ENCODE measurements around the gene BBS9. TPM values are rescaled to one million over a fixed set of nuclear protein-coding genes. Genes with fewer than 3 reads are reported as not detected.

Gene BBS9
- total and polyA plus RNA-seq, 2 experiments from 2014 or later: 27.2 to 66.1 TPM

DNA sequence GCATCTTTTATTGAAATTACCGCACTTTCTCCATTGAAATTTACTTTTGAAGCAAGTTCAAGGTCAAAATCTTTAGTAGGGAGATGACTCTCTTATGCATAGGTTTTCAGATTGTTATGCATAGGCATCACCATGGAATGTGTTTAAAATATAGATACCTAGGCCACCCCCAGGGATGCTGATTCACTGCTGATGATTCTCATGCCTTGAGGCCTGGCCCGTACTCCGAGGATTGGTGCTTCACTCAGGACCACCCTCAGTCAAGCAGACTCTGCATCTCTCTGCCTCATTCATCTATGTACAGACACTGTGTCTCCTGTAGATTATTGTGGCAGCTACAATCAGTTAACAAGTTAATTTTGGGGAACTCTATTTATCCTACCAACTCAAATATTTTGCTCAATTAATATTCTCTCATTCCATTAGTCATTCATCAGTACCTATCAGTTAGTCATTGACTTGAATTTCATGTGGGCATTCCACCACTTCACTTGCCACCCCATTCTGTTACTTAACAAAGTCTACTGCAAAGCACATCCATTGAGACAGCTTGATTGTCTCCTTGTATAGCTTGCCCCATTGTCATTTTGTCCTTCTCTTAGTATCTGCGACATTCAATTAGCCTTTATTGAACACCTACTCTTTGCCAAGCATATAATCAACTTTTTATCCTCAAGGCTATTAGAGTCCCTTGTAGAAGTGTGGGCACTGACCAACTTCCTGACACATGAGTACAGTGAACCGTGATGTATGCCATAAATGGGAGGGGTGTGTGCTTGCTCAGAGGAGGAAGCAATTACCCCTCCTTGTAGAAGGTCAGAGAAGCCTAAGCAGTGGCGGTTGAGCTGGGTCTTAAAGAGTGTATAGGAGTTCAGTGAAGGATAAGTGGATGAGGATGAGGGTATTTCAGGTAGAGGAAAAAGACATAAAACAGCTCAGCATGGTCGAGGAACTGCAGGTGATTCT is 520.4 kb downstream of the BBS9 start:
- Histone ChIP-seq H3K4me2 (no peak overlapping the region), H2AFZ (no peak overlapping the region), H3K36me3 (ENCODE audit: insufficient read depth) (no peaks in the 10 kb centered on the region), H3K9me2 (ENCODE audit: insufficient read depth) (peaks cover 5% of the 10 kb centered on the region; the same call in 1 of the 2 replicates), H3F3A (replicated peaks; ENCODE audit: low read depth) (no peaks in the 10 kb centered on the region), H4K20me1 (replicated peaks; ENCODE audit: insufficient read depth) (no peaks in the 10 kb centered on the region), H3K27me3 (ENCODE audit: insufficient read depth) (no peaks in the 10 kb centered on the region), H3K79me2 (replicated peaks; ENCODE audit: insufficient read depth) (no peaks in the 10 kb centered on the region), H3K4me1 (ENCODE audit: insufficient read depth) (peaks cover 5% of the 10 kb centered on the region; the same call in 1 of the 2 replicates), H3K27ac (ENCODE audit: low read depth) (no peak overlapping the region), H3K4me3 (no peak overlapping the region)
- H3K4me3 Mint-ChIP-seq: no peak overlapping the region; the same call in 2 of the 3 replicates
- peaks cover 13% of the 10 kb centered on the region for H3K36me3 Mint-ChIP-seq (ENCODE audit: low read depth)
- no peak overlapping the region for H3K27ac Mint-ChIP-seq
- TF ChIP-seq CREB1 (CRISPR knock-in tag; IDR thresholded peaks at IDR 0.05; ENCODE audit: low read depth) (no peak), STAT1 (IDR thresholded peaks at IDR 0.05; ENCODE audit: unreplicated experiment) (no peak), EZH2phosphoT487 (IDR thresholded peaks at IDR 0.05; ENCODE audit: unreplicated experiment) (no peak), ZNF114 (CRISPR knock-in tag; IDR thresholded peaks at IDR 0.05) (no peak), EZH2 (IDR thresholded peaks at IDR 0.05; ENCODE audit: low read depth, unreplicated experiment) (no peak), JUNB (IDR thresholded peaks at IDR 0.05; ENCODE audit: unreplicated experiment) (no peak), NANOG (IDR thresholded peaks at IDR 0.05; ENCODE audit: borderline replicate concordance) (no peak), POLR2AphosphoS5 (IDR thresholded peaks at IDR 0.05; ENCODE audit: low read depth) (no peak), ZNF331 (CRISPR knock-in tag; IDR thresholded peaks at IDR 0.05; ENCODE audit: low read depth) (no peak)
- TF ChIP-seq, protein P1, sequence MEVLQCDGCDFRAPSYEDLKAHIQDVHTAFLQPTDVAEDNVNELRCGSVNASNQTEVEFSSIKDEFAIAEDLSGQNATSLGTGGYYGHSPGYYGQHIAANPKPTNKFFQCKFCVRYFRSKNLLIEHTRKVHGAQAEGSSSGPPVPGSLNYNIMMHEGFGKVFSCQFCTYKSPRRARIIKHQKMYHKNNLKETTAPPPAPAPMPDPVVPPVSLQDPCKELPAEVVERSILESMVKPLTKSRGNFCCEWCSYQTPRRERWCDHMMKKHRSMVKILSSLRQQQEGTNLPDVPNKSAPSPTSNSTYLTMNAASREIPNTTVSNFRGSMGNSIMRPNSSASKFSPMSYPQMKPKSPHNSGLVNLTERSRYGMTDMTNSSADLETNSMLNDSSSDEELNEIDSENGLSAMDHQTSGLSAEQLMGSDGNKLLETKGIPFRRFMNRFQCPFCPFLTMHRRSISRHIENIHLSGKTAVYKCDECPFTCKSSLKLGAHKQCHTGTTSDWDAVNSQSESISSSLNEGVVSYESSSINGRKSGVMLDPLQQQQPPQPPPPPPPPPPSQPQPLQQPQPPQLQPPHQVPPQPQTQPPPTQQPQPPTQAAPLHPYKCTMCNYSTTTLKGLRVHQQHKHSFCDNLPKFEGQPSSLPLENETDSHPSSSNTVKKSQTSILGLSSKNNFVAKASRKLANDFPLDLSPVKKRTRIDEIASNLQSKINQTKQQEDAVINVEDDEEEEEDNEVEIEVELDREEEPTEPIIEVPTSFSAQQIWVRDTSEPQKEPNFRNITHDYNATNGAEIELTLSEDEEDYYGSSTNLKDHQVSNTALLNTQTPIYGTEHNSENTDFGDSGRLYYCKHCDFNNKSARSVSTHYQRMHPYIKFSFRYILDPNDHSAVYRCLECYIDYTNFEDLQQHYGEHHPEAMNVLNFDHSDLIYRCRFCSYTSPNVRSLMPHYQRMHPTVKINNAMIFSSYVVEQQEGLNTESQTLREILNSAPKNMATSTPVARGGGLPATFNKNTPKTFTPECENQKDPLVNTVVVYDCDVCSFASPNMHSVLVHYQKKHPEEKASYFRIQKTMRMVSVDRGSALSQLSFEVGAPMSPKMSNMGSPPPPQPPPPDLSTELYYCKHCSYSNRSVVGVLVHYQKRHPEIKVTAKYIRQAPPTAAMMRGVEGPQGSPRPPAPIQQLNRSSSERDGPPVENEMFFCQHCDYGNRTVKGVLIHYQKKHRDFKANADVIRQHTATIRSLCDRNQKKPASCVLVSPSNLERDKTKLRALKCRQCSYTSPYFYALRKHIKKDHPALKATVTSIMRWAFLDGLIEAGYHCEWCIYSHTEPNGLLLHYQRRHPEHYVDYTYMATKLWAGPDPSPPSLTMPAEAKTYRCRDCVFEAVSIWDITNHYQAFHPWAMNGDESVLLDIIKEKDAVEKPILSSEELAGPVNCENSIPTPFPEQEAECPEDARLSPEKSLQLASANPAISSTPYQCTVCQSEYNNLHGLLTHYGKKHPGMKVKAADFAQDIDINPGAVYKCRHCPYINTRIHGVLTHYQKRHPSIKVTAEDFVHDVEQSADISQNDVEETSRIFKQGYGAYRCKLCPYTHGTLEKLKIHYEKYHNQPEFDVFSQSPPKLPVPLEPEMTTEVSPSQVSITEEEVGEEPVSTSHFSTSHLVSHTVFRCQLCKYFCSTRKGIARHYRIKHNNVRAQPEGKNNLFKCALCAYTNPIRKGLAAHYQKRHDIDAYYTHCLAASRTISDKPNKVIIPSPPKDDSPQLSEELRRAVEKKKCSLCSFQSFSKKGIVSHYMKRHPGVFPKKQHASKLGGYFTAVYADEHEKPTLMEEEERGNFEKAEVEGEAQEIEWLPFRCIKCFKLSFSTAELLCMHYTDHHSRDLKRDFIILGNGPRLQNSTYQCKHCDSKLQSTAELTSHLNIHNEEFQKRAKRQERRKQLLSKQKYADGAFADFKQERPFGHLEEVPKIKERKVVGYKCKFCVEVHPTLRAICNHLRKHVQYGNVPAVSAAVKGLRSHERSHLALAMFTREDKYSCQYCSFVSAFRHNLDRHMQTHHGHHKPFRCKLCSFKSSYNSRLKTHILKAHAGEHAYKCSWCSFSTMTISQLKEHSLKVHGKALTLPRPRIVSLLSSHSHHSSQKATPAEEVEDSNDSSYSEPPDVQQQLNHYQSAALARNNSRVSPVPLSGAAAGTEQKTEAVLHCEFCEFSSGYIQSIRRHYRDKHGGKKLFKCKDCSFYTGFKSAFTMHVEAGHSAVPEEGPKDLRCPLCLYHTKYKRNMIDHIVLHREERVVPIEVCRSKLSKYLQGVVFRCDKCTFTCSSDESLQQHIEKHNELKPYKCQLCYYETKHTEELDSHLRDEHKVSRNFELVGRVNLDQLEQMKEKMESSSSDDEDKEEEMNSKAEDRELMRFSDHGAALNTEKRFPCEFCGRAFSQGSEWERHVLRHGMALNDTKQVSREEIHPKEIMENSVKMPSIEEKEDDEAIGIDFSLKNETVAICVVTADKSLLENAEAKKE (CRISPR knock-in tag; IDR thresholded peaks at IDR 0.05): no peak
- TF ChIP-seq, protein P2, sequence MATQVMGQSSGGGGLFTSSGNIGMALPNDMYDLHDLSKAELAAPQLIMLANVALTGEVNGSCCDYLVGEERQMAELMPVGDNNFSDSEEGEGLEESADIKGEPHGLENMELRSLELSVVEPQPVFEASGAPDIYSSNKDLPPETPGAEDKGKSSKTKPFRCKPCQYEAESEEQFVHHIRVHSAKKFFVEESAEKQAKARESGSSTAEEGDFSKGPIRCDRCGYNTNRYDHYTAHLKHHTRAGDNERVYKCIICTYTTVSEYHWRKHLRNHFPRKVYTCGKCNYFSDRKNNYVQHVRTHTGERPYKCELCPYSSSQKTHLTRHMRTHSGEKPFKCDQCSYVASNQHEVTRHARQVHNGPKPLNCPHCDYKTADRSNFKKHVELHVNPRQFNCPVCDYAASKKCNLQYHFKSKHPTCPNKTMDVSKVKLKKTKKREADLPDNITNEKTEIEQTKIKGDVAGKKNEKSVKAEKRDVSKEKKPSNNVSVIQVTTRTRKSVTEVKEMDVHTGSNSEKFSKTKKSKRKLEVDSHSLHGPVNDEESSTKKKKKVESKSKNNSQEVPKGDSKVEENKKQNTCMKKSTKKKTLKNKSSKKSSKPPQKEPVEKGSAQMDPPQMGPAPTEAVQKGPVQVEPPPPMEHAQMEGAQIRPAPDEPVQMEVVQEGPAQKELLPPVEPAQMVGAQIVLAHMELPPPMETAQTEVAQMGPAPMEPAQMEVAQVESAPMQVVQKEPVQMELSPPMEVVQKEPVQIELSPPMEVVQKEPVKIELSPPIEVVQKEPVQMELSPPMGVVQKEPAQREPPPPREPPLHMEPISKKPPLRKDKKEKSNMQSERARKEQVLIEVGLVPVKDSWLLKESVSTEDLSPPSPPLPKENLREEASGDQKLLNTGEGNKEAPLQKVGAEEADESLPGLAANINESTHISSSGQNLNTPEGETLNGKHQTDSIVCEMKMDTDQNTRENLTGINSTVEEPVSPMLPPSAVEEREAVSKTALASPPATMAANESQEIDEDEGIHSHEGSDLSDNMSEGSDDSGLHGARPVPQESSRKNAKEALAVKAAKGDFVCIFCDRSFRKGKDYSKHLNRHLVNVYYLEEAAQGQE (IDR thresholded peaks at IDR 0.05; ENCODE audit: unreplicated experiment): no peak
- TF ChIP-seq, protein P3, sequence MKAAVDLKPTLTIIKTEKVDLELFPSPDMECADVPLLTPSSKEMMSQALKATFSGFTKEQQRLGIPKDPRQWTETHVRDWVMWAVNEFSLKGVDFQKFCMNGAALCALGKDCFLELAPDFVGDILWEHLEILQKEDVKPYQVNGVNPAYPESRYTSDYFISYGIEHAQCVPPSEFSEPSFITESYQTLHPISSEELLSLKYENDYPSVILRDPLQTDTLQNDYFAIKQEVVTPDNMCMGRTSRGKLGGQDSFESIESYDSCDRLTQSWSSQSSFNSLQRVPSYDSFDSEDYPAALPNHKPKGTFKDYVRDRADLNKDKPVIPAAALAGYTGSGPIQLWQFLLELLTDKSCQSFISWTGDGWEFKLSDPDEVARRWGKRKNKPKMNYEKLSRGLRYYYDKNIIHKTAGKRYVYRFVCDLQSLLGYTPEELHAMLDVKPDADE (IDR thresholded peaks at IDR 0.05): no peak
- TF ChIP-seq, protein P4, sequence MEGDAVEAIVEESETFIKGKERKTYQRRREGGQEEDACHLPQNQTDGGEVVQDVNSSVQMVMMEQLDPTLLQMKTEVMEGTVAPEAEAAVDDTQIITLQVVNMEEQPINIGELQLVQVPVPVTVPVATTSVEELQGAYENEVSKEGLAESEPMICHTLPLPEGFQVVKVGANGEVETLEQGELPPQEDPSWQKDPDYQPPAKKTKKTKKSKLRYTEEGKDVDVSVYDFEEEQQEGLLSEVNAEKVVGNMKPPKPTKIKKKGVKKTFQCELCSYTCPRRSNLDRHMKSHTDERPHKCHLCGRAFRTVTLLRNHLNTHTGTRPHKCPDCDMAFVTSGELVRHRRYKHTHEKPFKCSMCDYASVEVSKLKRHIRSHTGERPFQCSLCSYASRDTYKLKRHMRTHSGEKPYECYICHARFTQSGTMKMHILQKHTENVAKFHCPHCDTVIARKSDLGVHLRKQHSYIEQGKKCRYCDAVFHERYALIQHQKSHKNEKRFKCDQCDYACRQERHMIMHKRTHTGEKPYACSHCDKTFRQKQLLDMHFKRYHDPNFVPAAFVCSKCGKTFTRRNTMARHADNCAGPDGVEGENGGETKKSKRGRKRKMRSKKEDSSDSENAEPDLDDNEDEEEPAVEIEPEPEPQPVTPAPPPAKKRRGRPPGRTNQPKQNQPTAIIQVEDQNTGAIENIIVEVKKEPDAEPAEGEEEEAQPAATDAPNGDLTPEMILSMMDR (conservative IDR thresholded peaks at IDR 0.05; ENCODE audit: low read depth in 2 of 2): no peak
- peaks cover 6% of the 10 kb centered on the region; the same call in 1 of the 3 replicates for H3K9me3 Mint-ChIP-seq
- peaks cover 14% of the 10 kb centered on the region for H3K4me1 Mint-ChIP-seq
- no peak for DNase-seq (ENCODE audit: low spot score)
- H3K27me3 Mint-ChIP-seq (ENCODE audit: insufficient read depth, low read depth, poor library complexity): peaks cover 7% of the 10 kb centered on the region
- no peak for ATAC-seq

Data from GM23338 (cell line).